Type B pancreatic cell (in vitro differentiated cells): ENCODE results near the gene COL21A1. TPM values are rescaled to one million over a fixed set of nuclear protein-coding genes. Genes with fewer than 3 reads are reported as not detected.

ENCODE experiments used
- DNase-seq: peaks from one replicate; pipeline ENCODE4 v3.0.0; 2021; ENCODE audit warnings: mixed read lengths; ENCODE audit not compliant: unreplicated experiment; ENCODE audit errors: extremely low spot score
- H3K27ac Mint-ChIP-seq: 2 replicates; pipeline ENCODE4 v1.8.0; 2021; ENCODE audit warnings: mild to moderate bottlenecking, mixed read lengths
- H3K27me3 Mint-ChIP-seq: 2 replicates; pipeline ENCODE4 v1.8.0; 2021; ENCODE audit warnings: mixed read lengths
- H3K36me3 Mint-ChIP-seq: 2 replicates; pipeline ENCODE4 v1.8.0; 2021; ENCODE audit warnings: mixed read lengths
- H3K4me1 Mint-ChIP-seq: one replicate; pipeline ENCODE4 v1.8.0; 2021; ENCODE audit warnings: mixed read lengths; ENCODE audit not compliant: unreplicated experiment
- H3K4me3 Mint-ChIP-seq: 2 replicates; pipeline ENCODE4 v1.8.0; 2021; ENCODE audit warnings: mild to moderate bottlenecking, mixed read lengths
- H3K9me3 Mint-ChIP-seq: 2 replicates; pipeline ENCODE4 v1.8.0; 2021; ENCODE audit warnings: mixed read lengths
- CTCF ChIP-seq: fragments of 200-600 bp; sonication (generic); conservative IDR thresholded peaks from 2 replicates; pipeline ENCODE4 v1.5.0; 2021; ENCODE audit warnings: antibody characterized with exemption, mild to moderate bottlenecking
- total RNA-seq: library from RNA; stranded (reverse); gene quantifications from 2 replicates; pipeline ENCODE4 v1.2.1, GENCODE V29; 2021; ENCODE audit warnings: low replicate concordance

The COL21A1 gene
- total RNA-seq, 1 donor from 2014 or later = 12.2 TPM

- no peak overlapping the region for H3K4me3 Mint-ChIP-seq
Measured at GRCh38 chr6:56140090-56140489, 107.3 kb downstream of the COL21A1 start.

GRCh38 chr6:56115715-56116114 is 131.7 kb downstream of the COL21A1 start:
- Mint-ChIP-seq H3K4me1 (no peaks in the 10 kb centered on the region), H3K27ac (no peak overlapping the region), H3K4me3 (no peak overlapping the region), H3K27me3 (no peaks in the 10 kb centered on the region), H3K9me3 (peaks cover 5% of the 10 kb centered on the region), H3K36me3 (no peaks in the 10 kb centered on the region)
- no peak for DNase-seq
- no peak for TF ChIP-seq CTCF

More at GRCh38 chr6:56140090-56140489, 107.3 kb downstream of the COL21A1 start:
- Mint-ChIP-seq H3K9me3 (peaks cover 6% of the 10 kb centered on the region), H3K36me3 (no peaks in the 10 kb centered on the region), H3K27me3 (no peaks in the 10 kb centered on the region), H3K27ac (no peak overlapping the region), H3K4me1 (no peaks in the 10 kb centered on the region)
- no peak for TF ChIP-seq CTCF
- DNase-seq = no peak

- Mint-ChIP-seq H3K27ac (no peak overlapping the region), H3K9me3 (peaks cover 5% of the 10 kb centered on the region)
- DNase-seq = no peak
Measured at GRCh38 chr6:56109149-56109548, 138.2 kb downstream of the COL21A1 start.

GRCh38 chr6:56106231-56106630 is 141.1 kb downstream of the COL21A1 start:
- no peak for DNase-seq
- H3K4me1 Mint-ChIP-seq = no peaks in the 10 kb centered on the region
- no peak overlapping the region for H3K27ac Mint-ChIP-seq

More at GRCh38 chr6:56109149-56109548, 138.2 kb downstream of the COL21A1 start:
- Mint-ChIP-seq H3K4me1 (no peaks in the 10 kb centered on the region), H3K36me3 (no peaks in the 10 kb centered on the region), H3K4me3 (no peak overlapping the region), H3K27me3 (no peaks in the 10 kb centered on the region)
- TF ChIP-seq CTCF = no peak

GRCh38 chr6:56104591-56104990 is 142.8 kb downstream of the COL21A1 start:
- Mint-ChIP-seq H3K4me1 (no peaks in the 10 kb centered on the region), H3K4me3 (no peak overlapping the region), H3K36me3 (peaks cover 2% of the 10 kb centered on the region), H3K27me3 (no peaks in the 10 kb centered on the region), H3K27ac (no peak overlapping the region), H3K9me3 (peaks cover 2% of the 10 kb centered on the region)
- DNase-seq = no peak
- no peak for TF ChIP-seq CTCF

More at GRCh38 chr6:56106231-56106630, 141.1 kb downstream of the COL21A1 start:
- Mint-ChIP-seq H3K9me3 (peaks cover 4% of the 10 kb centered on the region), H3K27me3 (no peaks in the 10 kb centered on the region), H3K36me3 (no peaks in the 10 kb centered on the region), H3K4me3 (no peak overlapping the region)
- no peak for TF ChIP-seq CTCF

GRCh38 chr6:56102216-56102615 is 145.2 kb downstream of the COL21A1 start:
- no peak for TF ChIP-seq CTCF
- H3K4me1 Mint-ChIP-seq = peaks cover 2% of the 10 kb centered on the region
- H3K27ac Mint-ChIP-seq = no peak overlapping the region
- no peaks in the 10 kb centered on the region for H3K27me3 Mint-ChIP-seq
- H3K9me3 Mint-ChIP-seq = peaks cover 5% of the 10 kb centered on the region
- no peak for DNase-seq
- H3K36me3 Mint-ChIP-seq = peaks cover 4% of the 10 kb centered on the region
- H3K4me3 Mint-ChIP-seq = no peak overlapping the region
